ENCODE measurements around the gene ADRA1B. TPM values are rescaled to one million over a fixed set of nuclear protein-coding genes. Genes with fewer than 3 reads are reported as not detected.

ADRA1B gene
- total RNA-seq, 1 donor from 2014 or later = not detected

DNA sequence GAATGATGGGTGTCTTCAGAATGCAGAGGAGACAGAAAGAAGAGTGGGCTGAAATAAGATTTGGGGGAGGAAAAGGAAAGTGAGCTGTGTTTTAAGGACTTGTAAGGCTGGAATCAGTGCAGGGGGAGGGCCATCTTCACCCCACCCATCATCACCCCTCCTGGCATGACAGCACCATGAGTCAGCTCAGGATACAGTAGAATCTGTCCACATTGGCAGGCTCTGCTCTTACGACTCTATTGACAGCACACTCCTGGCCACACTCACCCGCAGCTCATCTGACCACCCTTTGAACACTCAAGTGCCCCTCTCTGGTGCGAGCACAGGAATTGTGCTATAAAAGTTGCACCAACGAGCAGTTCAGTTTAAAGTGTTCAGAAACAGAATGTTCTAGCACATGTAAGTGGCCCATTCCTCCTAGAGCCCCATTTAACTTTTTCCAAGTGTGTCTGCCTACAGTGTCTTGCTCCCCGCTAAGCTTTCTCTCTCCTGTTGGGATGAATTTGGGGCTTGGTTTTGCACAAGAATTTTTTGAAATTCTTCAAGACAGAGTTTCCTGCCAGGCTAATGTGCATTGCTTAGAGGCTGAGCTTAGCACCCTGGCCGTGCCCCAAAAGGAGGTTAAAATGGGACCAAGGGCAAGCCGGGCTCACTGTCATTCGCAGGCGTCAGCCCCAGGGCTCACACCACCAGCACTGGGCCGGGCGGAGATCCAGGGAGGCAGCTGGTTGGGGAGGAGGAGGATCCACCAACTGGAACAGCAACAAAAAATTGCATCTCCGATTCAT lies 12.0 kb downstream of the ADRA1B start:
- intact Hi-C loops (cut with micrococcal nuclease) = no loop called here

GRCh38 chr5:159929176-159929575 lies 12.9 kb downstream of the ADRA1B start:
- intact Hi-C loops (cut with micrococcal nuclease) = no loop called here

DNA sequence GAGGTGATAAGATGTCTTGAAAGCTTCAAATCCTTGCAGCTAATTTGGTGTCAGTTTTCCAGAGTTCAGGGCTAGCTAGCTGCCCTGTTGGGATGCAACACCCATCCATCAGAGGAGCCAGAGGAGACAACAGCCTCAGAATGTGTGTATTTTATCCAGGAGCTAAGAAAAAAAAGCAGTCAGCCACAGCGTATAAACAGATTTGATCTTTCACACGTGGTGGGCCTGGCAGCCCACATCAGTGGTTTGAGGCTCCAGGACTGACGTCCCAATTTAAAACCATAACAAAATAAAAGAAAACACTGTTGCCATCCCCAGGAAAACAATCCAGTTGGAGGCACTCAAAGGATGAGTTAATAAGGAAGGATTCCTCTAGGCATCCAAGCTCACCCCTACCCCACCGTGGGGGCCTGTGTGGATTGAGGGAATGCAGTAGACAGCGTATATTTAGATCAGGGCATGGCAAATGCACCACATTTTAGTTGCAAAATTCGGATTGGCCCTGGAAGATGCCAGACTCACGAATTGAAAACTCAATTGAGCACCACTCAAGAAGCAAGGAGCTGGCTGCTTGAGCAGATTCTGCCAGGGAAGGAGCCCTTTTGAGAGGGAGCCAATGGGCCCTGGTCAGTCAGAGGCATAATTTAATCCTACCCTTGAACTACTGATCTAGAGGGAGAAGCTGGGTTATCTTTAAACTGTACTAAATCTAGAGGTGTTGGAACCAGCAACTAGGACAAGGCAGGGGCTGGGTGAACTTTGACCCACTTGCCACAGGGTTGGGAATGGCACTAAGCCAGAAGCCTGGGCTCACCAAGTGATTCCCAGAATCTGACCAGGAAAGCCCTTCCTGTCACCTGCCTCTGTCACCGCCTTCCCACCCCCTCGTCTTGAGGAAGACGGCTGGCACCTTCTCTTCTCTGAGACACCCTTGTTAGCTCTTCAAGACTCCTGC lies 17.5 kb downstream of the ADRA1B start:
- intact Hi-C loops (cut with micrococcal nuclease) = no loop called here

GRCh38 chr5:159935946-159936345 lies 19.7 kb downstream of the ADRA1B start:
- intact Hi-C loops (cut with micrococcal nuclease) = no loop called here

DNA sequence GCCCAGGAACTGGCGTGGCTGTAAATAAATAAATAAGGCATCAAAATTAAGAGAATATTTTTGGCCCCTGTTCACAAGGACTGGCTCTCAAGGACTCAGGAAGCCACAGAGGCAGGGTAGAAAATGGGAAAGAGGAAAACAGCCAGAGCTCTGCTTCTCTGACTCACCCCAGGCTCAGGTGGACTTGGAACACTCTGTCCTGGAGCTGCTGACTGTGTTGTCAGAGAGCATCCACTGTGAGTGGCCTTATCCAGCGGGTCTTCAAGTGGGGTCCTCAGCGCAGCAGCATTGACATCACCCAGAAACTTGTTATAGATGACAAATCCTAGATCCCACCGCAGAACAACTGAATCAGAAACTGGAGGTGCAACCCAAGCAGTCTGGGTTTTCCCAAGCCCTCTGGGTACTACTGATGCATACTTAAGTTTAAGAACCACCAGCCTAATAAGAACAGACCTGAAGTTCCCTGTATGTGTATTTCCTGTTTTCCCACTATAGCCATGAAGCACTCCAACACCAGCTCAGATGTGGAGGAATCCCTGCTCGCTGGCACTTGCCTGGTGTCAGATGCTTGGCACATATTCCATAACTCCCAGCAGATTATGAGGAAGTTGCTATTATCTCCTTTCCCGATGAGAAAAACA lies 20.5 kb downstream of the ADRA1B start:
- intact Hi-C loops (cut with micrococcal nuclease) = no loop called here

- intact Hi-C loops (cut with micrococcal nuclease) = no loop called here
Observed at GRCh38 chr5:159937580-159937979, 21.3 kb downstream of the ADRA1B start.

- intact Hi-C loops (cut with micrococcal nuclease) = no loop called here
Observed at GRCh38 chr5:159943326-159943725, 27.0 kb downstream of the ADRA1B start.

DNA sequence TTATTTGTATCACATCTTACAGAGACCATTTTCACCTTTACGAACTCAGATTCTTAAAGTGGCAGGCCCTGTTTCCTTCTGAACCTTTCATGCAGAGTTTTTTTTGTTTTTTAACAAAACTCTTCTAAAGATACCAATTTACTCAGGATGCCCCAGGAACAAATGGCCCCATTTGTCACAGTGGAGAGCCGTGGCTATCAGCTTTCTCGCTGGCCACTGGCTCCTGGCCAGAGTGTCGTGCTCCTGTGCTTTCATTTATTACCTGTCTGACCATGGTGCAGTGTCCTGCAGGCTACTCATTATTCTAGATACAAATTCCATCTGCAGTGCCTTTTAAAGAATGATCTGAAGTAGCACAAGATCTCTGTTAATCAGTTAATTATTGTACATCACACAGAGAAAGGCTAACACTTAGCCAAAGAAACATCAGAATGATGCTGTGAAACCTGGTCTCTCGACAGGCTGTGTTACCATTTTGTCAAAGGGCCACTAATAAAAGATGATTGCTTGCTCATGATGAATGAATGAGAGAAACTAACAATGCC lies 27.8 kb downstream of the ADRA1B start:
- intact Hi-C loops (cut with micrococcal nuclease) = no loop called here

GRCh38 chr5:159945359-159945758 lies 29.1 kb downstream of the ADRA1B start:
- intact Hi-C loops (cut with micrococcal nuclease) = no loop called here

GRCh38 chr5:159947708-159948358 lies 31.6 kb downstream of the ADRA1B start:
- intact Hi-C loops (cut with micrococcal nuclease) = no loop called here

DNA sequence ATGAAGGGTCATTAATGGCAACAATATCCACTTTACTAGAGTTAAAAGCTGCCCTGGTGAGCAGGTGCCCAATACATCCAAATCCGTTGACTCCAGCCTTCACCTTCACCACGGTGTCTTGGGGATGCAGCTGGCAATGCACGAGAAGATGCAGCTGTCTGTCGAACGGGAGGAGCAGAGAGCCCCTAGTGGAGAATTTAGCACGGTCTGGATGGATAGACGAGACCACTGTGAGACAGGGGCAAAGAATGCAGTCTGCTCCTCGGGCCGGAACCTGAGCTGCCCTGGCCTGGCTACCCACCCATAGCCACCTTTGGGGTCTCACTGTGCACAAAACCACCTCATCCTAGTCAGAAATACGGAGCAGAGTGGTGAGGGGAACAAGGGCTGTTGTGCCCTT lies 35.1 kb downstream of the ADRA1B start:
- intact Hi-C loops (cut with micrococcal nuclease) = no loop called here

DNA sequence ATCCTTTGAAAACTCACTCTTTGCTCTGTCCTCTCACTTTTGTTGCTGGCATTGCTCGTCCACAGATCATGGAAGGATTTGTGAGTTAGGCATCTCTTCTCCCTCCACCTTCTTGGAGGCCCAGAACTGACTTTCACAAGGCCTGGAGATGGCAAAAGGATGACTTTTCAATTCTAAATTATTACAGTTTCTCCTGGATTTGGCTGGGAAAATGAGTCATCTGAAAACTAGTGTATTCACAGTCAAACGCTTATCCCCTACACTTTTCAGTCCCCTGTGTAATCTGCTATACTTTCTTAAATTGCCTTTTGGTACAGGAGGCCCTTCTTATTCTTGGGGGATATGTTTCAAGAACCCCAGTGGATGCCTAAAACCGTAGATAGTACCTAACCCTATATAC lies 35.6 kb downstream of the ADRA1B start:
- intact Hi-C loops (cut with micrococcal nuclease) = no loop called here

- intact Hi-C loops (cut with micrococcal nuclease) = no loop called here
Observed at GRCh38 chr5:159953609-159954008, 37.3 kb downstream of the ADRA1B start.

DNA sequence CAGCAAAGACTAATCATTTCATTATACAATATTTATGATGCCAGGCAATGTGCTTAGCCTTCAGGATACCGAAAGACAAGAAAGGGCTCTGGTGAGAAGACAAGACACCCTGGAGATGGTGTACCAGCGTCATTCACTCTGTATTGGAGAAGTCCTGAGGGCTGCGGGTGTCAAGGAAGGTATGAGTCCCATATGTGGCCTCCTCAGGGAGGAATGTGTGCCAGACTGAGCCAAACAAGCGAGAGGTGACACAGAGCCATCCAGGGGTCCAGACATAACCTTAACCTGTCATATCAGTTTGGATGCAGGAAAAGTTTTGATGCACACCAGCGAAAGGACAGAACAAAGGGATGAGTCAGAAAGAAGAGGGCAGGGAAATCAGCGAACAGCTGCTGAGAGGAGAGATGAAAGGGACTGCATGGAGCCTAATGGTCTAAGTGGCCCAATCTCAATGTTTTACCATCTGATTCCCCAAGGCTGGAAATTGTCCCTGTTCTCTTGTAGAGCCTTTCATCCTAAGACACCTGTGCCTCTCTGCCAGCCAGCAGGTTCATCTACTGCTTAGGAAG lies 38.9 kb downstream of the ADRA1B start:
- intact Hi-C loops (cut with micrococcal nuclease) = no loop called here

- intact Hi-C loops (cut with micrococcal nuclease) = no loop called here
Observed at GRCh38 chr5:159956074-159956473, 39.8 kb downstream of the ADRA1B start.

DNA sequence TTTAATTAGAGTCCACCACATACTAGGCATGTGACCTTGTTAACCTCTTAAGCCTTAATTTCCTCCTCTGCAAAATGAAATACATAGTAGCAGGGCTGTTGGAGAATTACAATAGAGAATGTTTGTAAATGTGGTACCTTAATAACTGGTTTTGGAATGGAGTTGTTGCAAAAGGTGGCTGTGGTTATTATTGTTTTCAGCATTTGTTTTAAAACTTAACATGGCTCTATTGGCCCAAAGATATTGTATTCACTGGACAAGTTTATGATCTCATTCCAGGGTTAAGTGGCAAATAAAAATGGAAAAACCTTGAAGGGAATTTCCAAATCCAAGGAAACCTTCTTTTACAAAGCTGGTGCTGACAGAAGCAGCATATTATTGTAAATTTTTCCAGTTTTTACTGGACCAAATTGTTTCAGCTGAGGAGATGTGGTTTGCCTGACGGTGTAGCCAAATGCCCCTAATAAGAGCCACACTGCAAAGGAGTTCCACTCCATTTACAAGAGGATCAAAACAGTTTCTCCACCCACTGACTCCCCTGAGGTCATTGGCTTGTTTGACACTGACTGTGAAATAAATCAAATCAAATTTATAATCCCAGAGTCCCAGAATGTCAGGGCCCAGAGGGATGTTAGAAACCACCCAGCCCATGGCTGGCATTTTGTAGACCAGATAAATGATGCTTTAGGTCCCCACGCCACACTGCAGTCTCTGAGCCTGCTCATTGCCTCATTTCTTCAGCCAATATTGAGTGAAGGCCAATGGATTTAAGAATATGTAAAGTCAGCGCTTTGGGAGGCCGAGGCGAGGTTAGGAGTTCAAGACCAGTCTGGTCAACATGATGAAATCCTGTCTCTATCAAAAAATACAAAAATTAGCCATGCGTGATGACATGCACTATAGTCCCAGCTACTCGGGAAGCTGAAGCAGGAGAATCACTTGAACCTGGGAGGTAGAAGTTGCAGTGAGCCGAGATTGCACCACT lies 45.2 kb downstream of the ADRA1B start:
- intact Hi-C loops (cut with micrococcal nuclease) = no loop called here

- intact Hi-C loops (cut with micrococcal nuclease) = no loop called here
Observed at GRCh38 chr5:159962214-159962613, 45.9 kb downstream of the ADRA1B start.

GRCh38 chr5:159963935-159964334 lies 47.7 kb downstream of the ADRA1B start:
- intact Hi-C loops (cut with micrococcal nuclease) = loop anchor here (2.0 kb wide), 1 partner anchor 519 kb away; no protein-coding TSS in a partner anchor

Data from T-helper 1 cell treated with Interleukin-12 subunit alpha and Interleukin-12 subunit beta and Interleukin-4 antibody, amounts not matched to agents 30 ng/mL and 1 ng/mL, for 36 hours (primary cell).